NCI-H1694 (cell line): Measurements from ENCODE around the gene TP53RK.

Experiments used
- DNase-seq: peaks from one replicate; lab custom pipeline; 2025; lab: John Stamatoyannopoulos, UW

Gene TP53RK

DNA sequence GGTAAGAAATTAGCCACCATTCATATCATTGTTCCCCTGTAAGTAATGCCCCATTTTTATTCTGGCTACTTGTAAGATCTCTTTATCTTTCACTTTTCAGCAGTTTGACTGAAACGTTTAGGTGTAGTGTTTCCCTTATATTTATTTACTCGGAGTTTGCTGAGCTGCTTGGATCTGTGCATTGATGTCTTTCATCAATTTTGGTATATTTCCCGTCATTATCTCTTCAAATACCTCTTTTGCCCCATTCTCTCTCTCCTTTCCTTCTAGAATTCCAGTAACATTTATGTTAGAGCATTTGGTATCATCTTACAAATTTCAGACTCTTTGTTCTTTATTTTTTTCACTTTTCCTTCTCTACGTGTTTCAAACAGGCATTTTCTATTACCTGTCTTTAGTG is 28.8 kb downstream of the TP53RK start:
- DNase-seq, result no peak

DNA sequence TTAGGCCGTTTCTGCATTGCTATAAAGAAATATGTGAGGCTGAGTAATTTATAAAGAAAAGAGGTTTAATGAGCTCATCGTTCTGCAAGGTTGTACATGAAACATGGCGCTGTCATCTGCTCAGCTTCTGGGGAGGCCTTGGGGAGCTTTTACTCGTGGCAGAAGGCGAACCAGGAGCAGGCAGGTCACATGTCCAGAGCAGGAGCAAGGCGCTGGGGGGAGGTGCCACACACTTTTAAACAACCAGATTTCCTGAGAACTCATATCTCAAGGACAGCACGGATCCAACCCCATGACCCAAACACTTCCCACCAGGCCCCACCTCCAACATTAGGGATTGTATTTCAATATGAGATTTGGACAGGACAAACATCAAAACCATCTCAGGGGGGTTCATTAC is 31.6 kb downstream of the TP53RK start:
- no peak for DNase-seq

DNA sequence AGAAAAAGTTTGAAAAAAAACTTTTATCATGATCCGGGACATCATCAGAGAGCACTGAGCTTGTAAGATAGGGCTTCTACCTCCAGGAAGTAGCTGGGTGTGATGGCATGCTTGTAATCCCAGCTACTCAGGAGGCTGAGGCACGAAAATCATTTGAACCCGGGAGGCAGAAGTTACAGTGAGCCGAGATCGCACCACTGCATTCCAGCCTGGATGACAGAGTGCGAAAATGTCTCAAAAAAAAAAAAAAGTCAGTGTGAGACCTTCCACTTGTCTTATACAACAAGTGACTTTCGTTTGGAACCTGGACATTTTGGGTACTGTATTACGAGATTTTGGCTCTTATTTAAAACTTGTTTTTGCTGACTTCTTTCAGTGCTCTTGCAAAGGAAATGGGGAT is 32.1 kb downstream of the TP53RK start:
- no peak for DNase-seq

DNA sequence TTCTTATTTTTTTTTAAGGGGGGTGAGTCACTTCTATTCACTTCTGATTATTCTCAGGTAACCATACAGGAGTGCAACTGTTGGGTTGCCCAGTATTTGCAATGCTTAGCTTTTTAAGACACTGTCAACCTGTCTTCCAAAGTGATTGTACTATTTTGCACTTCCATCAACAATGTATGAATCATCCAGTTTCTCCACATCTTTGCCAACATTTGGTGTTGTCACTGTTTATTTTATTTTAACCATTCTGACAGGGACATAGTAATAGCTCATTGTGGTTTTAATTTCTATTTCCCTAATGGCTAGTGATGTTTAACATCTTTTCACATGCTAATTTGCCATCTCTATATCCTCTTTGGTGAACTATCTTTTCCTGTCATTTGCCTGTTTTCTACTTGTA is 36.5 kb downstream of the TP53RK start:
- no peak for DNase-seq

DNA sequence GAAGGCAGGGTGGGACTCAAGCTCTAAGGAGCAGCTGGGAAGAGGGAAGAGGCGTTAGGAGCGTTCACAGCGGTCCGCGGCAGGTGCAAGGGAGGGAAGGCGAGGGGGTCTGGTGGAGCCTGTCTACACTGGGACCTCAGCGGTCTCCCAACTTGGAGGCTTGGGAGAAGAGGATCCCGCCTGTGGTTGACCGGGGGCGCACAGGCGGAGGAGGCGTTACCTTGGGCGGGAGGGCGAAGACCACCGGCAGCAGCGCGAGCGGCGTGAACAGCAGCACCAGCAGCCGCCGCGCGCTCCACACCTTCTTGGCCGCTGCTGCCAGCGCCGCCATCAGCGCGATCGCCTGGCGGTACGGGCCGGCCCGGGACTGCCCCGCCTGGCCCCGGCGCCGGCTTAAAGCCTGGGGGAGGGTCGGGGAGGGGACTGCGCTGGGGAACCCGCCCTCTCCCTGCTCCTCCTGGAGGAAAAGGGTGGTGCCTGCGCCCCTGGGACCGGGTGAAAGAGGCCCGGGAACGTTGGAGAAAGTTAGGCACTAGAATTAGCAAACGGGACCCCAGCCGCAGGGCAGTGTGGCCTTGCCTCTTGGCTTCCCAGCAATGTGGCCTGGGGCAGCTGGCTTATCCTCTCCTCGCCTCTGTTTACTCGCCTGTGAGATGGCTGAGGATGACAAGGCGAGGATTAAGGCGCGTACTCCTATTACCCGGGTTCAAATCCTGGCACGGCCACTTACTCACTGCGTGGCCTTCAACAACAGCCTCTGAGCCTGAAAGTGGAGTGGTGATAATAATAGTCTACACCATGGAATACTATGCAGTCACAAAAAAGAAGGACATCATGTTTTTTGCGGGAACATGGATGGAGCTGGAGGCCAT is 37.9 kb downstream of the TP53RK start, which contains the start of gene SLC13A3:
TSS of gene SLC13A3 (minus strand) at position 369 of the 872 bp plus-strand sequence. CDS start at position 331, 38 bp downstream.
- DNase-seq, result no peak

DNA sequence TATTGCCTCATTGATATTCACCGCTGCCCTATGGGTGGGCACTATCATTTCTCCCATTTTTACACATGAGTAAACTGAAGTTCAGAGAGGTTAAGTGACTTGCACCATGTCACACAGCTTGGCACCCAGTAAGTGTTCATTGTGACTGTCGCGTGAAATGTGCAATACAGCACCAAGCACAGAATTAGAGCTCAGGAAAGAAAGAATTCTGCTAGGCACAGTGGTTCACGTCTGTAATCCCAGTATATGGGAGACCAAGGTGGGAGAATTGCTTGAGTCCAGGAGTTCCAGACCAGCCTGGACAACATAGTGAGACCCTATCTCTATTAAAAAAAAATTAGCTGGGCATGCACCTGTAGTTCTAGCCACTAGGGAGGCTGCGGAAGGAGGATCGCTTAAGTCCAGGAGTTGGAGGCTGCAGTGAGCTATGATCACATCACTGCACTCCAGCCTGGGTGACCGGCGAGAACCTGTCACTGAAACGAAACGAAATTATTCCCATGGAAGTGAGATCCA is 38.6 kb downstream of the TP53RK start:
- no peak for DNase-seq

DNA sequence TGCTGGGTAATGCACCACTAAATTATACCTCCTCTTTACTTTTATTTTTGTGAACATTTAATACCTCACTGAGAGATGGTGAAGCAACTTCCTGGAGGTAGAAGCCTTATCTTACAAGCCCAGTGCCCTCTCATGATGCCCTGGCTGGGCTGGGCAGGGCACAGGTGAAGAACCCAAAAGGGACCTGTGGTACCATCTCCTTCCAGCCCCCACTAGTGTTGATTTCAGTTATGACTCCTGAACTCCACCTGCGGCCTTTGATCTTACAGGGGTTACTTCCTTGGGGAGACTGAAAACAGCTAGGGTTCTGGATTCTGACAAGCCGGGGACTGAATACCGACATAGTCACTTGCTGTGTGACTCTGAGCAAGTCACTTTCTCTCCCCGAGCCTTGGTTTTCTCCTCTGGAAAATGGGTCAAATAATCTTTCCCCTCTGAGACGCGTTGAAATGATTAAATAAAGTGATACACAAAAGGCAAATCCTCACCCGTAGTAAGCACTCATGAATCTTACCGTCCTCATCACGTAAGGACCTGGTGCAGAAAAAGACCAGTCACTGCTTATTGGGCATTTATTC is 39.2 kb downstream of the TP53RK start:
- DNase-seq, result no peak

DNA sequence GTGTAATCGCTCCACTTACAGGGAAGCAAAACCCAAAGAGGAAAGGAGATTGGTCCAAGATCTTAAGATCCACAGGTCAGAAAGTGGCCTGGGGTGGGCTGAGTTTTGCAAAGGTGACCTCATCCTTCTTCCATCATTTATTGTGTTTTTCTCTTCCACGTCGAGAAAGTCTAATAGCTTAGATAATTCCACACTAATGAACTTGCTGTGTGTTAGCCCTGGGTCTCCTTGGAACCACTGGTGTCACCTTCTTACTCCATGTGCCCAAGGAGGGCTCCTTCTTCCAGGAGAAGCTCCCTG is 39.6 kb downstream of the TP53RK start:
- no peak for DNase-seq

DNA sequence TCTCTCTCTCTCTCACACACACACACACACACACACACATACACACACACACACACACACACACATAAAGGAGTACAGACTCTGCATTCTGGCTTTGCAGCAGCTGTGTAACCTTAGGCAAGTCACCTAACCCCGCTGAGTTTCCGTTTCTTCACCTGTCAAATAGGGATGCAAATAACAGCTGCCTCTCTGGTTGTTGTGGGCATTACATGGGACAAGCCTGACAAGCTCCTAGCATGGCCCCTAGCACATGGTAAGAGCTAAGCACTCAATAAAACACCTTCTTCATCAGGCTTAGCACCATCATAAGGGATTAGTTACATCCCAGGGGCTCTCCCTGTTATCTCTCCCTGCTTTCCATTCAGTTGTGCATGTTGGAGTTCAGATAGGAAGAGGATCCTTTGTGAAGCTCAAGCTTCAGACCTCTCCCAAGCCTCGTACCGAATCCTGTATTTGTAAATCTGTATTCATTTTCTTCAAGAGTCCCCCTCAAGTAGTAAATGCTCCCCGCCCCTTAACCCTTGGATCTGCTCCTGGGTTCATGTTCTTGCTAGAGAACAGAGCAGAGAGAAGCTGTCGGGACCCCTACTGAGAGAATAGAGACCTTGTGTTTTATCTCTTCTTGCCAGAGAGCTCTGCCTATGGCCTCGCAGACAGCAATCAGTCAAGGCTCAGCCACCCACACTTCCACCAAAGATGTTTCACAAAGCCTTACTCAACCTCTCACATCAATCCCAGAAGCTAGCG is 40.2 kb downstream of the TP53RK start:
- no peak for DNase-seq

DNA sequence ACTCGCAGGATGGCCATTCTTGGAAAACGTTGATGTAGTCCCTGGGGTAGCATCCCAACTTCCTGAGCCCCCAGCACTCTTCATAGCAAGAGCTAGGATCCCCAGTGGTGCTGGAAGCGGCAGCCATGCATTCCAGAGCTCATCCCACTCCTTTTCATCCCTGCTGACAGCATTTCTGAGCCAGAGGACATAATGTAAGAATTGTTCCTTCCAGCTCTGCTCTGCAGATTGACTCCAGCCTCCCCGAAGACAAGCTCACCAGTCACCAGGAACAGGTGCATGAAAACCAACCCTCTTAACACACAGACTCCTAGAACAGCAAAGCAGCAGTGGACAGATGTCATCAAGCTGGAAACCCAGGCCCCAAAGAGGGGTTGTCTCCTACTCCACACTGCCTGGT is 41.8 kb downstream of the TP53RK start:
- no peak for DNase-seq

DNA sequence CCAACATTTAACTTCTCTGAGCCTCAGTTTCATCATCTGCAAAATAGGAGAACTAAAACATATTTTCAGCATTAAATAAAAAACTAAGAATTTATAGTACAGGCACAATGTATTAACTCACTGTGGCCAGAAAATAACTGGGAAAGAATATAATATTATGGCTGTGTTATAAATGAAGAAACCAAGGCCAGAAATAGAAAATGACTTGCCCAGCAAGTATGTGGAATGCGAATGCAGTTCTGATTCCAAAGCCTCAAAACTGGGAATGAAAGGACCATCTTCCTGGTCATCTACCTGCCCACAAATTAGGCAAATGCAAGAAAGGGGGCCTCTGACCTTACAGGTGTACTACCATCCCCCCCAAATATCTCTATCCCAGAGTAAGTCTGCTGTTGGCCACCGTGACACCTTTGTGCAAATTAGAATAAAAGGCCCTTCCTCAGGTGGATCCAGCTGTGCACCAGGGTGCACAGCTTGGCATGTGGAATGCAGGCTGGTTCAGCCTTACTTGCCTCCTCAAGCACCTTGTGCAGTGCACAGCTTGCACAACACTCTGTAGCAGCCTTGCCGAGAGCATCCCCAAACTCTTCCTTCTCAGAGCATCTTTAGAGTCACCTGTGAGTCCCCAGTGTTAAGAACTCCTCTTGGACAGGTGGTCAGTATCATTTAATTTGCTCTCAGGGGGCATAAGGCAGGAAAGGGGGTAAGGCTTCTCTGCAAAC is 42.4 kb downstream of the TP53RK start:
- no peak for DNase-seq

DNA sequence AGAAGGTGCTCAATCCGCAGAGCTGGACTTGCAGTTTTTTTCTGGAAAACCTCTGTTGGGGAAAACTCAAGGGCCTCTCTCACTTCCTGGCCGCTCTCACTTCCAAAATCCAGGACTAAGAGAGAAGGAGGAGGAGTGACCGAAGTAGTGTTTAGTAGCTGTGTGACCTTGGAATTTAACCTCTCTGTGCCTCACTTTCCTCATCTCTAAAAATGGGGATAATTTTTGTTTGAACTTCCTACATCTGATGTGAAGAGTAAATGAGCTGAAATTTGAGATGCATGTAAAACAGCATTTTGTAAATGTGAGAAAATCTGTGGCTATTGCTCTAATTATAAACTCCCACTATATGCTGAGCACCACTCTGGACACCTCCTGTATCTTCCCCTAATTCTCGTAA is 43.1 kb downstream of the TP53RK start:
- DNase-seq, result no peak

DNA sequence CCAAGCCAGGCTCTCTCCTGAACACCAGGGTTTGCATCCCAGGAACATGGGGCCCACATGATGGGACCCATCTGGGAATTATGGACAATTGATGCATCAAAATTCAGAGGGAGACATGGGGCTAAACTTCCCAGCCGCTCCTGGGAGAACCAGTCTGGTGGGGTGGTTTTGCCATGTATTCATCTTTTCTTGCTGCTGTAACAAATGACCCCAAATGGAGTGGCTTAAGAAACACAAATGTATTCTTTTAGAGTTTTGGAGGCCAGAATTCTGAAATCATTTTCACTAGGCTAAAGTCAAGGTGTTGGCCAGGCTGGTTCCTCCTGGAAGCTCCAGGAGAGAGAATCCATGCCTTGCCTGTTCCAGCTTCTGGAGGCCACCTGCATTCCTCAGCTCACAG is 44.5 kb downstream of the TP53RK start:
- no peak for DNase-seq

DNA sequence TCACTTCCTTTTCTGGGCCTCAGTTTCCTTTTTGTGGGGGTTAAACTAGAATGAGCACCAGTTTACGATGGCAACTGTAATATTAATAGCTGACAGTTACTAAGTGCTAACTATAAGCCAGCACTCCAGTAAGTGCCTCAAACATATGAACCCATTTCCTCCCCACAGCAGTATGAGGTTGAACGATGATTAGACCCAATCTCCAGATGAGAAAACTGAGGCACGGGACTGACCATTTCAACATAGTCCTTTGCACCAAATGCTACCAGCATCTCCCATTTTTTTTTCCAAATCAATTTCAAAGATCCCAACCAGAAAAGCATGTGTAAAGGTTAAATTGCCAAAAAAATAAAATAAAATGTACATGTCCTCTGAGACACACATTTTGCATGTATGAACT is 45.1 kb downstream of the TP53RK start:
- DNase-seq, result no peak

DNA sequence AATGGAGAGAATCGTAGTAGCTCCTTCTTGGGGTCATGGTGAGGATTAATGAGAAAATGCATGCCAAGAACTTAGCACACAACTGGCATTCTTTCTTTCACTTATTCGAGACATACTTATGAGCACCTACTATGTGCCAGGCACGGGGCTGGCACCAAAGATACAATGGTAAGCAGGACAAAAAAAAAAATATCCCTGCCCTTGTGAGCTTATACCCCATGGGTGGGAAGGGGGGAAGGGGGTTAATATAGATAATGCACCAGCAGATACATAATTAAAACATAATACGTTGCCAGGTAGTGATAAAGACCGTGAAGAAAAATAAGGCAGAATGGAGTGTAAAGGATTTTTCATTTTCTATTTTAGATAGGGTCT is 46.3 kb downstream of the TP53RK start:
- no peak for DNase-seq

DNA sequence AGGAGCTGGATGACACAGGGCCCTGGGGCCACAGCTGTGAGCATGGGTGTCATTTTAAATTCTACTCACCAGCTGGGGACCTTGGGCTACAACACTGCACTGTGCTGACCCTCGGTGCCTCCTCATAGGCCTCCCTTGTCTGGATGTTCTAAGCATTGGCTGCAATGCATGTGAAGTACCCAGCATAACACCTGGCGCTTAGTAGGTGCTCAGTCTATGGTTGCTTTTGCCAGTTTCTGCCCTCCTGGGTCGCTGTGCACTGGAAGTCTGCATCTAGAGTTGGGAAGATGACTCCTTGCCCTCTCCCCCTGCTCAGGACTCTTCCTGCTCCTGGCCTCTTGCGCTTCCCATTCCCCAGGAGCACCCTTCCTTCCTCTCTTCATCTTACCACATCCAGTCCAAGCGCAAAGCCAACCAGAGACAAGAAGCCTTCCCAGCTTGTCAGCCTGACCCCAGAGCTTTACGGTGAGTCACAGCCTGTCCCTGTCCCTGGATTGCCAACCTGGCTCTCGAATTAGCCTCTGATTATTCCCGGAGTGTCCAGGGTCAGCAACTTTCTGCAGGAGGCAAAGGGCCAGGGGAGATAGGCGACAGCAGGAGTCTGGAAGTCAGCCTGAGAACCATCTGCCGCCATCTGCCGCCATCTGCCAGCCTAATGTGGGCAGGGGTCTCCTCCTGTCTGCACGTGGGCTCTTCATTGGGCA is 46.8 kb downstream of the TP53RK start:
- DNase-seq, result no peak

DNA sequence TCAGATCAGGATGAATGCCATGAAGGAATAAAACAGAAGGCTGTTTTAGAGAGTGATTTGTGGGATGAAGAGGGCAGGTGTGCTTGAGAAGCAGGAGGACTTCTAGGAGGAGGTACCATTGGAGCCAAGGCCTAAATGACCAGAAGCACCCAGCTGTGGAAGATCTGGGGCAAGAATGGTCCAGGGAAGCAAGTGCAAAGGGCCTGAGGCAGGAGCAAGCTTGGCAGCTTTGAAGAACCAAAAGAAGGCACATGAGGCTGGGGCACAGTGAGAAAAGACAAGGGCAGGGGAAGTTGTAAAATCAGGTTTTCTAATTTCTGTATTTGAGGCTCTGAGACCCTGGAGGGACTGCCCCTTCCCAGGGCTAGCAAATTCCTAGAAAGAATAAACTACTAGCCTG is 47.8 kb downstream of the TP53RK start:
- DNase-seq, result no peak

DNA sequence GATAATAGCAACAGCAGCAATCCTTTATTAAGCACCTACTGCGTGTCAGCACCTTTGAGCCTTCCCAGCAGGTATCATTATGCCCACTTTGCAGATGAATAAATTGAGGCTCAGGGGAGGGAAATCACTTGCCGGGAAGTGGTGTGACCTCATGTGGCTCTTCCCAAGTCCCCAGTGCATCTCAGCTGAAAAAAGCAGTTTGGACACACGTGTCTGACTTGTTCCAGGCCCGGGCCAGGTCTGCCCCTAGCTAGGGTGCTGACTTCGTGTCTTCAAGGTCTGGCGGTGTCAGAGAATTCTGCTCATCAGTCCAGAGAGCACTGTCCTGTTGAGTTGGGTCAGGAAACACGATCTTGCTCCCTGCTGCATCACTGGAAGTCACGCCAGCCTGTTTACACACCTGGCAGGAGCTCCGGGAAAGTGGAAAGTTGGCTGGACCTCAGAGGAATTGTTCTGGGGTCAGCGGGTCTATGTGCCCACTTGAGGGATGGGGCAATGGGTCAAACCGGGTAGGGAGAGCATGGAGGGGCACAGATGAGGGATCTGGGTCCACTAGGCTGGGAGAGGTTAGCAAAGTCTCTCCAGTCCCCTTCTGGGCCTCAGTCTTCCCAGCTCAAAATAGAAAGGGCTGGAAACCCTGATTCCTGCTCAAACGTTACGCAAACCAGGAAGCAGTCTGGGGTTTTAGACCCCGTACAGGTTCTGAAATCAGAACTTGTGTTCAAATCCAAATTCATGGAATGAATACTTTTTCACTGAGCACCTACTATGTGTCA is 48.5 kb downstream of the TP53RK start:
- DNase-seq, result no peak

DNA sequence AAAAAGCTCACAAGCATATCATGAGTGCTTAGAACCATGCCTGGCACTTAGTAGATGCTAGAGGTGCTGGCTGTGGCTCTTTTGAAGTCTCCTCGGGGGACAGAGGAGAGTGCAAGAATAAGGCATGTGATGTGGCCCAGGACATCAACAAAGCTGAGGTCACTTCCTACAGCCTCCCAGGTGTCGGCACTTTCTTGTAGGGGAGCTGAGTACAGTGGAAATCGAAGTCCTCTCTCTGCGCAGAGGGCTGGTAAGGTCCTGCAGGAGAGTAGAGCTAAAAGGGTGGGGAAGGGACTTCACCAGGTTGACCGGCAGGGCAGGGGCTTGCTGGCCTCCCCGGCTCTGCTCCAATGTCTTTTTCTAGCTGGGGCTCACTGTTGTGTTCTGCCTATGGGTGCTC is 49.2 kb downstream of the TP53RK start:
- no peak for DNase-seq

DNA sequence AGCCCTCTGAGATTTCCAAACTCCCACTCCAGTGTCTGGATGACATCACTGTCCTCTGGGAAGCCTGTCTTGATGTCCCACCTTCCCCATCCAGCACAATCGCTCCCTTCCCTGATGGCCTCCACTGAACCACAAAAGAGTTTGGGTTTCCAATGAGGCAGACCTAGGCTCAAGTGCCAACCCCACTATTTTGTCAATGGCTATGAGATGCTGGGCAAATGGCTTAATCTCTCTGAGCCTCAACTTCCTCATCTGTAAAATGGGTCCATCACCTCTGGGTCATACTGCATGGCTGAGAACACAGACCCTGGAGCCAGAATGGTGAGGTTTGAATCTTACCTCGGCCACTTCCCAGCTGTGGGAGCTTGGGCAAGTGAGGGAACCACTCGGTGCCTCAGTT is 49.7 kb downstream of the TP53RK start:
- DNase-seq, result no peak

DNA sequence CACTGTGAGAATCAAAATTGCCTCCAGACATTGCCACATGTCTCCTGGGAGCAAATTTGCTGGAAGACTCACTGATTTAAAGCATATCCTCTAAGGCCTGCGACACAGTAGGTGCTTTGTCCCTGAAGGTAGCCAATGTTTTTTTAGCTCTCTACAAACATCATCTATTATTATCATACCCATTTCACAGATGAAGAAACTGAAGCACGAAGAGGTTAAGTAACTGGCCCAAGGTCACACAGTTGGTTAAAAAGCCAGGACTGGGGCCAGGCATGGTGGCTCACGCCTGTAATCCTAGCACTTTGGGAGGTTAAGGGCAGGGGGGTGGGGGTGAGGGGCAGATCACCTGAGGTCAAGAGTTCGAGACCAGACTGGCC is 50.4 kb downstream of the TP53RK start:
- no peak for DNase-seq
